GM18505 (cell line): ENCODE data around the gene ARHGAP42.

Experiments used
- ATAC-seq: cut with Tn5 transposase; IDR thresholded peaks from one replicate; pipeline ENCODE4 v1.9.1; 2021; ENCODE audit not compliant: unreplicated experiment
- POLR2A ChIP-seq: IDR thresholded peaks from 4 replicates; pipeline ENCODE4 v1.6.1; 2011; ENCODE audit warnings: borderline replicate concordance; ENCODE audit not compliant: insufficient read depth, insufficient read length; ENCODE audit errors: extremely low read depth

The ARHGAP42 gene

DNA sequence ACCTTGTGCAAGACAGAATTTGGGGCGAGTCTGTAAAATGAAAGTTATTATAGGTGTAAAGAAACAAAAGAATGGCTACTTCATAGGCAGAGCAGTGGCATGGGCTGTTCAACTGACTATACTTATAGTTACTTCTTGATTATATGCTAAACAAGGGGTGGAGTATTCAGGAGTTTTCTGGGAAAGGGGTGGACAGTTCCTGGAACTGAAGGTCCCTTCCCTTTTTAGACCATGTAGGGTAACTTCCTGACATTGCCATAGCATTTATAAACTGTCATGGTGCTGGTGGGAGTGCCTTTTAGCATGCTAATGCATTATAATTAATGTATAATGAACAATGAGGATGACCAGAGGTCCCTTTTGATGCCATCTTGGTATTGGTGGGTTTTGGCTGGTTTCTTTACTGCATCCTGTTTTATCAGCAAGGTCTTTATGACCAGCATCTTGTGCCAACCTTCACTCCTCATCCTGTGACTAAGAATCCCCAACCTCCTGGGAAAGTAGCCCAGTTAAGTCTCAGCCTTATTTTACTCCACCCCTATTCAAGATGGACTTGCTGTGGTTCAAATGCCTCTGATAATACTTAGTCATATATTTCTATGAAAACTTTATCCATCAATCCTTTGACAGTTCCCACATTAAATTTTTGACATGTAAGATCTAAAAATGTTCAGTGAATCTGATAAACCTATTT lies 118.6 kb downstream of the ARHGAP42 start:
- no peak for ATAC-seq
- no peak for TF ChIP-seq POLR2A

DNA sequence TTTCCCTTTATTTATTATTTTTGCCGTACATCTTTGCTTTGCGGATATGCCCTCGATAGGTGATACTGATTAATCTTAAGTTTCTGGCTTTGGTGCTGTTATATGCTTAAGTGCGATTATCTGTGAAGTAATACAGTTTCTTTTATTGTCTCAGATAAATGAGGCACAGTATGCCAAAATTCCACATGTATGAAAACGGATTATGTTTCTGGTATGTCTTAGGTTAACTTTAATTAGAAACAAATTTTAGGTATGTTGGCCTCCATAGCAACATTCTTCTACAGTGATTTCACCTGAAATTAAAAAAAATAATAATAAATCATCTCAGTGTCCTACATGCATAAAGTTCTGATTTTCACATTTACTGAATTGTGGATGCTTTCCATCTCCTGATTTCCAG lies 119.2 kb downstream of the ARHGAP42 start:
- TF ChIP-seq POLR2A: no peak
- no peak for ATAC-seq

DNA sequence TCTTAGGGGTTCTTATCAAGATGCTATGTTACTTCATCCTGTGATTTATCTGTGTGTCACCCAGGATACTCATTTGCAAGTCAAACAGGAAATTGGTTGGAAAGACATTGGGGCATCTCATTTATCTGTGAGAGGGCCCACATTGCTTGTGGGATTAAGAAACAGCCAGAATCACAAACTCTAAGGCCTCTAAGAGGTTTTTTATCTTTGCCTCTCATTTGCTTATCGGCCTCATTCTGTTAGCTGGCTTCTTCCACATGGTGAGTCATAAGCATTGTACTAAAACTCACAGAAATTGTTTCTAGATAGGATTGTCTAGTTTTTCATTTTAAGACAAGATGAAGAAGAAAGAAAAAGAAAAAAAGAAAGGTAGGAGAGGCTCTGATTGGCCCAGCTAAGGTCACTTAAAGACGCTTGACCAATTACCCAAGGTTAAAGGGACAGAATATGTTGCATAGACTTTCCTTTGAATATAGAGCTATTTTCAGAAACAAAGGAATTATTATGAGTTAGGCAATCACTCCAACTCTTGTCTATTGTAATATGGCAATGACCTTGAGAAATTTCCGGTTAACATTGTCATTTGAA lies 121.9 kb downstream of the ARHGAP42 start:
- no peak for TF ChIP-seq POLR2A
- no peak for ATAC-seq

DNA sequence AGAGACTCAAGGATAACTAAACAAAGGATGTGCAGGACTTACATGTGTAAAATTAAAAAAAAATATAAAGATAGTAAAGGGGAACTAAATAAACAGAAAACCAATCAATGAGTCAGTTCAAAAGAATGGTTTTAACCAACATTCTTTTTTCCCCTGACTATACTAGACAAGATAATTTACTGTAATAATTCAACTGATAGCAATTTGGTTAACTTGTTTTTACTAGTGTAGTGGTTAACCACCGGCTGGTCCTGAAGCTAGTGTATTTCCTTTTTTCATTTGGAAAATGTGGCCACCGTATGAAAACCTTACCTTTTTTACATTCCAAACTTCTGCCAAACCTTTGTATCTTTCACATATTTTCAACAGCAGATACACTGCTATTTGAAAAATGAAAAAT lies 123.1 kb downstream of the ARHGAP42 start:
- no peak for TF ChIP-seq POLR2A
- no peak for ATAC-seq

DNA sequence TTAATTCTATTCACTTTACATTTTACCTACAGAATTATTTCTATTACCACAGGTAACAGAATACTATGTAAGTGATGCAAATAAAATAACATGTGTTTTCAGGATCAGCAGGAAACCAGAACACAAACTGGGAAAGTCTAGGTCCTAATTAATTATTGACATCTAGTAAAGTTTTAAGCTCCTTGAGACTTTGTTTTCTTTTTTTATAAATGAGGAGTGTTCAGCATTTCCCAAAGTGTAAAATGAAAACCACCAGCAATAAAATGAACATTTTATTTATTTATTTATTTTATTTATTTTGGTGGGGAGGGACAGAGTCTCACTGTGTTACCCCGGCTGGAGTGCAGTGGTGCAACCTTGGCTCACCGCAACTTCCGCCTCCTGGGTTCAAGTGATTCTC lies 123.6 kb downstream of the ARHGAP42 start:
- TF ChIP-seq POLR2A: no peak
- ATAC-seq: no peak

DNA sequence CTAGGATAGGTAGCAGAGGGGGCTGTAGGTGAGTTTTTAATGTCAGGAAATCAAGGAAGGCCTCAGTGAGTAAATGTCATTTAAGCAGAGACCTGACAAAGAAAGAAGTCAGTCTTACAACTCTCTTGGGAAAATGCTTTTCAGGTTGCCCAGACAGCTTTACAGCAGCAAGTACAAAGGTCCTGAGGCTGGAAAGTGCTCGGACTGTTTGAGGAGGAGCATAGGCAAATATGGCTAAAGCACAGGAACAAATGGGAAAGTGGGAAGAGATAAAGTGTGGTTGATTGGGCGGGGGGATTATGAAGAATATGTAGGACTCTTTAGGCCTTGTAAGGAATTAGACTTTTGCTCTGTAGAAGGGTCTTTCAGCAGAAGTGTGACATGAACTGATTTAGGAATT lies 125.4 kb downstream of the ARHGAP42 start:
- TF ChIP-seq POLR2A: no peak
- ATAC-seq: no peak

DNA sequence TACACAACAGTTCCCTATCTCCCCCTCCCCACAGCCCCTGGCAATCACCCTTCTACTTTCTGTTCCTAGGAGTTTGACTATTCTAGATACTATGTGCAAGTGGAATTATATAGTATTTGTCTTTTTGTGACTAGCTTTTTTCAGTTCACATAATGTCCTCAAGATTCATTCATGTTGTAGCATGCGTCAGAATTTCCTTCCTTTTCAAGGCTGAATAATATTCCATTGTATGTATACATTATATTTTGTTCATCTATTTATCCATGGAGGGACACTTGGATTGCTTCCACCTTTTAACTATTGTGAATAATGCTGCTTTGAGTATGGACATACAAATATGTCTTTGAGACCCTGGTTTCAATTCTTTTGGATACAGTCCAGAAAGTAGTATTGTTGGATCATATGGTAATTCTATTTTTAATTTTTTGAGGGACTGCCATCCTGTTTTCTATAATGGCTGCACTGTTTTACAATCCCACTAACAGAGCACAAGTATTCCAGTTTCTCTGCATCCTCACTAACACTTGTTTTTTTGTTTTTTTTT lies 128.8 kb downstream of the ARHGAP42 start:
- ATAC-seq: no peak

DNA sequence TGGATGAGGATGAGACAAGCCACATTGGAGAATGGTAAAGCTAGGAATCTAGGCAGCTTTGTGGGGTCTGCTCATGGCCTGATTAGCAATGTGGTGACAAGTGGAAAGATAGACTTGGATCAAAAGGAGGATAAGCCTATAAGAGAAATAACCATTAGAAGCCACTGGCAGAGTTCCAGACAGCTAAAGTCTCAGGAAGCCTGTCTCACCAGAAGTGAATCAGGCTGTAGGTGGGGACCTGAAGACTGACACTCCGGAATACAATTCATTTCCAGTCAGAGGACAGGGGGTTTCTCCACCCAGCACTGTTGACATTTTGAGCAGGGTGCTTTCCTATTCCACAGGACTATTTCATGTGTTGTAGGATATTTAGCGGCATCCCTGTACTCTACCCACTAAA lies 129.7 kb downstream of the ARHGAP42 start:
- ATAC-seq: no peak
- no peak for TF ChIP-seq POLR2A

More for the DNA sequence above, 128.8 kb downstream of the ARHGAP42 start:
- no peak for TF ChIP-seq POLR2A

DNA sequence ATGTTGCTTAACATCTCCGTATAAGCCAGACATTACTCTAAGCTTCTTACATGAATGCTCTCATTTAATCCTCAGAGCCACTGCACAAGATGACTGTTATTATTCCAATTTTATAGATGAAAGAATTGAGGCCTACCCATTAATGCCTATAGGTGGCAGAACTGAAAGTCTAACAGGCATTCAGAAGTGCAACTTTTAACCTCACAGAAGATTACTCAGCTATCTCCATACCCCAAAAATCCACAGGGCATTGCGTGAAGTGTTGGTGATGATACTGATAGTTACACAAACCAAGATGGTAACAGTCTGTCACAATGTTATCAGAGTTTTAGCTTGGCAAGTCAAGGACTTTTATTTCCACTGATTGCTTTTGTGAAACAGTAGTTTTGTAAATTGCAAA lies 130.5 kb downstream of the ARHGAP42 start:
- no peak for TF ChIP-seq POLR2A
- no peak for ATAC-seq

DNA sequence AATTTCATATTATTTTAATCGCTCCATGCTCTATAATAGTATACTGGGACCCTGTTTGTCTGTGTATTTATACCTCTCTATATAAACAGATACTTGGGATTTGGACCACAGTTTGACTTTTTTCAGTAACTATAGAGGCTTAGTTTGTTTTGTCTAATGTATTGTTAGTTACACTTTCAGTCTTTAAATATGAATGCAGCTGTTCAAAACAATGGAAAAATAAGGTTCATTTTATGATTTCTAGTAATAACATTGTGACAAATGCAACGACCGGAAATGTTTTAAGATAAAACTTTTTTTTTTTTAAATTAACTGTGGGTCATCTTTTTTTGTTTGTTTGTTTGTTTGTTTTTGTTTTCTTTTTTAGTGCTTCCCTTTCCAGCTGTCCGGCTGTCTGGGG lies 133.5 kb downstream of the ARHGAP42 start:
- no peak for ATAC-seq
- no peak for TF ChIP-seq POLR2A

DNA sequence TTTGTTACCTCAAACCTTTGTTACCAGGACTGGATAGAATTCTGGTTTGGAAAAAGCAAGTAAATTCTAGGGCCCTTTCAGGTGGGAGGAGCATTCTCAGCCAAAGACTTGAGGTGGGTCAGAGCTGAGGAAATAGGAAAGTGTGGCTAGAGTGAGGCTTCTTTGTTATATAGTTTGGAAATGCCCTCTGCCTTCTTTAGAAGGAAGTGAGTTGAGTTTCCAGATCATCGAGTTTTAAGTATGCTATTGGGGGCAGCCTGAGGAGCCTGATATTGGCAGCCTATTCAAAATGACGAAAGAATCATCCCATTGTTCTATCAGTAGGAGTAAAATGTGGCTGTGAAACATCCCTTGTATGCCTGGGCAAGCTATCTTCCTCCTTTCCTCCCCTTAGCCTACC lies 134.1 kb downstream of the ARHGAP42 start:
- TF ChIP-seq POLR2A: no peak
- ATAC-seq: no peak

DNA sequence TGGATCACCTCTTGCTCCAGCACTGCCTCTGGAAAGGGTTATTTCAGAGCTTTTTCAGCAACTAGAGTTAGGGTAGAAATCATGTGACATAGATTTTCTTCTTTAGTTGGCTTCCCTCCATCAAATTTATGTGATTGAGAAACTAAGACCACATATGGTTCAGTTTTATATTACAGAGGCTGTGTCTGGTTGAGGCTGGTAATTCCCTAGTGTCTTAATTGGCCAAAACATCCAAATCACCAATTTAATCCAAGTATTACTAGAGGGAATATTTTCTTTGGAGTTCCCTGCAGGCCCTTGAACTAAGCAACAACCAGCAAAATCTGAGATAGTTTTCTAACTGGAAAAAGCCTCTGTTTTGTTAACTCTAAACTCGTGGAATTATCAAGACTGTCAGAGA lies 136.3 kb downstream of the ARHGAP42 start:
- no peak for ATAC-seq
- TF ChIP-seq POLR2A: no peak

DNA sequence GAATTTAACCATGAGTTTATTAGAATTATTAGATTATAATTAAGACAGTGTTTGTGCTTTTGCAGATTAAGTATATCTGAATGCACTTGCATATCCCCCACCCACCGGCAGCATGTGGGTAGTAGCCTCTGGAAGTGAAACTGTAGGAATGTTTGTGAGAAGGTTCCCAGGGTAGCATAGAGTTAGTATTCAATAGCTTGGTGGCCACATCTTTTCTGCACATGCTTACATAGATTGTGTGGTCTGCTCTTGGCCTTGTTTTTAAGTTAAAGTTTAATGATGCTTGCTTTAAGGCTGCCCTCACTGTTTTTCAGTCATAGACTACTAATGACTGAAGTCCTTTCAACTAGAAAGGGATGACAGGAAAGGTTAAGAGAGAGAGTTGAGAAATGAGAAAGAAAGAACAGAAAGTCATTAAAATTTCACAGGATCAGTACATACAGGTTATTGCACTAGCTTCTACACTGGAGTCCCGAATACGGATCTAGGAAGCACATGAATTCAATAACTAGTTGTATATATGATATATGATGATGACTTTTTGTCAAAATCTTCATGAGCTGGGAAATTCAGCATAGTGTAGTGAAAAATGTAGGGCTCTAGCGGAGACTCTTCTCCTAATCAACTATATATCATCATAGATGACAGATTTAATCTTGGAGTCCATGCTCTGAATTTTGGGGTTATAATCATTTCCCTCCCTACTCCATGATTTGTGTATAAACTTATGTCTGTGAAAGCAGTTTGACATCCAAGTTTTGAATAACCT lies 137.1 kb downstream of the ARHGAP42 start:
- no peak for ATAC-seq
- no peak for TF ChIP-seq POLR2A

DNA sequence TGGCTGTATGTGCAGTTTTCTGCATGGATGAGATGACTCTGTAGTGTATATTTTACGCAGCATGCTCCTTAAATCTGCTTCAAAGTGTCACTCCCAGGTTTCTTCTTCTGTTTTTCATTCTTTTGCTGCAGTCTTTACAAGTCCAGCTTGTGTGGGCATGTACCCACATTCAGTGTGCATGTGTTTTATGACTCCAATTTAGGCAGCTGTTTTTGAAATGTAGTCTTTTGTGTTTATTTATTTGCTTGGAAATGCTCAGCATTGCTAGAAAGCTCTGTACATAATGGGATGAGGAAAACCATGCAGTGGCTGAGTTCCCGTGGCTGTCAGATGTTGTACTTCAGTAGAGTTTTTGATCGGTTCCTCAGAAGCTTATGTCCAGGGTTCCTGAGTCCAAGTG lies 138.5 kb downstream of the ARHGAP42 start:
- TF ChIP-seq POLR2A: no peak

DNA sequence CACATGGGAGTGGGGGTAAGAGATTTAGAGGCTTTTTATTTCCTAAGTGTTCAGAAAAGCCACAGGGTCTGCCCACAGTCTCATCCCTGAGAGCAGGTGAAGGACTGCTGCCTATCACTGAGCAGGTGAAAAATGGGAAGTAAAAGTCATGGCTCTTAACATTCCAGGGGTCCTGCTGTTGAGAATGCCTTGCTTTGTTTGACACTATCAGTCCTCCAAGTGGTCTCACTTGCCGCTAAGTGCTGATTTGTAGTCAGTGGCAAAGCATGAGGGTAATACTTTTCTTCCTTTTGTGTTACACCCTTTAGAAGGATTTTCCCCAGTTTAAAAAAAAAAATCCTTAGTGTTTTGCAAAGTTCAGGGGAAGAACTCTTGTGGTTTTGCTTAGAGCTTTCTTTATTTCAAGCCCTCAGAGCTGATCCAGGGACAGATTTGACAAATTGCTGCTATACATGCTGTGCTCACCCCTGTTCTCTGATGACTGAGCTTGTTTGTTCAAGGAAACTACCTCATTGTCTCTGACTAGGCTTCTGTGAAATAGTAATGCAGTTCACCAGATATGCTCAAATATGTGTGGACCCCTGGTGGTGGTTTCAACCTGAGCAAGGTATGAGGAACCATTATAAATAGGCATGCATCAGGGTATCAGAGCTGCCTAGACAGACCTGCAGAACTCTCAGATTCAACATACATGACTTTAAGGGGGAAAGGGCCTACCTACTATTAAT lies 141.0 kb downstream of the ARHGAP42 start:
- no peak for TF ChIP-seq POLR2A
- peak; percentile 91 for ATAC-seq

More for the DNA sequence above, 138.5 kb downstream of the ARHGAP42 start:
- ATAC-seq: no peak
